Activated naive CD8-positive, alpha-beta T cell treated with anti-CD3 and anti-CD28 coated beads for 36 hours (primary cell): ENCODE measurements around the gene VIT. TPM values are rescaled to one million over a fixed set of nuclear protein-coding genes. Genes with fewer than 3 reads are reported as not detected.
A peak's percentile ranks its signal among the peaks of the same experiment; 100 is the strongest.
"Not testable (repeated sequence)": the region's sequence is repeated elsewhere in the genome, so short reads cannot be mapped to it uniquely, and the experiment has no call there.

ENCODE experiments used
- DNase-seq: peaks from one replicate; pipeline ENCODE4 v3.0.0; 2021
- H3K27ac Mint-ChIP-seq: one replicate; pipeline ENCODE4 v1.8.0; 2022; ENCODE audit warnings: mild to moderate bottlenecking, moderate library complexity, mixed read lengths
- H3K27me3 Mint-ChIP-seq: one replicate; pipeline ENCODE4 v1.8.0; 2022; ENCODE audit warnings: mild to moderate bottlenecking, mixed read lengths
- H3K36me3 Mint-ChIP-seq: one replicate; pipeline ENCODE4 v1.8.0; 2021; ENCODE audit warnings: mild to moderate bottlenecking, mixed read lengths
- H3K4me1 Mint-ChIP-seq: one replicate; pipeline ENCODE4 v1.8.0; 2021; ENCODE audit warnings: mixed read lengths
- H3K4me3 Mint-ChIP-seq: one replicate; pipeline ENCODE4 v1.8.0; 2022; ENCODE audit warnings: mild to moderate bottlenecking, moderate library complexity, mixed read lengths
- H3K9me3 Mint-ChIP-seq: one replicate; pipeline ENCODE4 v1.8.0; 2022; ENCODE audit warnings: mixed read lengths
- total RNA-seq, 2 experiments: library from RNA; stranded (reverse); gene quantifications; one replicate each; pipeline ENCODE4 v1.2.3, GENCODE V29; 2021

VIT gene
- total RNA-seq, 2 experiments from 2014 or later: not detected

DNA sequence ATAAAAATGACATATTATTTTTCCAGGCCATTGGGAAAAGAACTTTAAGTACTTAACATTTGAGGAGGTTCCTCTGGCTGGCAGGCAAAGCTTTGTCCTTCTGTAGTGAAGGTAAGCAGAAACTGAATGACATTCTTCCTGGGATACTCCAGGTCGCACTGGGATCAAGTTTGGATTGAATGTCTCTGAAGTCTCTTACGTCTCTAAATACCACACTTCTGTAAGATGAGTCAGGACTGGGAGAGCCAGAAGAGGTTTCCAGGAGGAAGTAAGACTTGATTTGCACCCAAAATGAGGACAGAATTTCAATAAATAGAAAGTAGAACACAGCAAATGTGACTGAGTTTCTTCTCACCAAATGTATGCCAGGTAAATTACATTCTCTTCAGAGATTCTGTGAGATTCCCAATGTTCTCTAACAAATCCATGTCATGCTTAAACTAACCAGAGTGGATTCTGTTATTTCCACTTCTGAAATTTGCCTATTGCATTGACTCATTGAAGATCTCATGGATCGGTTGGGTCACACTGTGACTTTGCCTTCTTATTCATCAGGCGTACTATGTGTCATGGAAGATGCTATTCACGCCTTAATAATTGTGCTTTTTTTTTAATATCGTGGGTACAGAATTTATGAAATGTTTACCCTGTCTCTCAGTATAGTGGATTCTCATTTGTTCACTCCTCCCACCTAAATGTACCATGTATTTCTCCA, 25.5 kb upstream of the VIT start:
- Mint-ChIP-seq H3K27ac (no peak overlapping the region), H3K4me3 (no peak overlapping the region), H3K9me3 (no peaks in the 10 kb centered on the region), H3K27me3 (no peaks in the 10 kb centered on the region), H3K4me1 (no peaks in the 10 kb centered on the region), H3K36me3 (no peaks in the 10 kb centered on the region)
- no peak for DNase-seq

DNA sequence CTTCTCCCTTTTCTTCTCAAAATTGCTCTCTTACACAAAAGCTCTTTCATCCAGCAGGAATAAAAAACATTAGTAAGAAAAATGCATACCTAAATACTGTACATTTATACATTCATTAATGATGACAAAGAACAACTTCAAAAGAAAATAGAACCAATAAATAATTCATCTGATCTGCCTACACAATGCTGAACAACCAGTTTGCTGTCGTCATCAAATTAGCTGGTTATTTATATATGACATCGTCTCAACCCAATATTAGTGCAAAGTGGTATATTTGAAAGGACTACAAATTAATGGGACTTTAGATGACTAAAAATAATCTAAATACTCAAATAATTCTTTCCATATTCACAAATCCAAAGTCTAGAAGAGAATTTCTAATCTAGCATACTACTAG, 24.8 kb upstream of the VIT start:
- Mint-ChIP-seq H3K27ac (no peak overlapping the region), H3K4me1 (peaks cover 5% of the 10 kb centered on the region), H3K27me3 (no peaks in the 10 kb centered on the region), H3K9me3 (no peaks in the 10 kb centered on the region), H3K4me3 (no peak overlapping the region), H3K36me3 (no peaks in the 10 kb centered on the region)
- no peak for DNase-seq

DNA sequence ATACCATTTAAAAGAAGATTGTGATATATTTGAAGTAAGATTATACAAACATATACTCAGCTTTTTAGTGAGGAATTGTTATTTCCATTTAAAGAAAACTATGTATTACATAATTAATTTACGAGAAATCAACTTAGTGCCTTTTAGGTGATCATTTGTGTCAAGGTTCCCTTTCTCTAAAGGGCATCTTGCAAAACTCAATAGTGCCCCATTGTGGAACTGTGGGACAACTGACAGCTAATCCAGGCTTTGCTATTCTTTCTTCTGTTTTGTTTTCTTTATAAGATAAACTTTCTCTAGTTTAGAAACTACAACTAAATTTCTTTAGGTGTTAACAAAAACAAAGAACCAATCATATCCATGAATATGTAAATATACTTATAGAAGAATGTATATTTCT, 24.3 kb upstream of the VIT start:
- no peak overlapping the region for H3K4me3 Mint-ChIP-seq
- H3K27ac Mint-ChIP-seq: no peak overlapping the region
- DNase-seq: no peak
- no peaks in the 10 kb centered on the region for H3K9me3 Mint-ChIP-seq
- H3K27me3 Mint-ChIP-seq: no peaks in the 10 kb centered on the region
- H3K4me1 Mint-ChIP-seq: peaks cover 10% of the 10 kb centered on the region
- H3K36me3 Mint-ChIP-seq: no peaks in the 10 kb centered on the region

DNA sequence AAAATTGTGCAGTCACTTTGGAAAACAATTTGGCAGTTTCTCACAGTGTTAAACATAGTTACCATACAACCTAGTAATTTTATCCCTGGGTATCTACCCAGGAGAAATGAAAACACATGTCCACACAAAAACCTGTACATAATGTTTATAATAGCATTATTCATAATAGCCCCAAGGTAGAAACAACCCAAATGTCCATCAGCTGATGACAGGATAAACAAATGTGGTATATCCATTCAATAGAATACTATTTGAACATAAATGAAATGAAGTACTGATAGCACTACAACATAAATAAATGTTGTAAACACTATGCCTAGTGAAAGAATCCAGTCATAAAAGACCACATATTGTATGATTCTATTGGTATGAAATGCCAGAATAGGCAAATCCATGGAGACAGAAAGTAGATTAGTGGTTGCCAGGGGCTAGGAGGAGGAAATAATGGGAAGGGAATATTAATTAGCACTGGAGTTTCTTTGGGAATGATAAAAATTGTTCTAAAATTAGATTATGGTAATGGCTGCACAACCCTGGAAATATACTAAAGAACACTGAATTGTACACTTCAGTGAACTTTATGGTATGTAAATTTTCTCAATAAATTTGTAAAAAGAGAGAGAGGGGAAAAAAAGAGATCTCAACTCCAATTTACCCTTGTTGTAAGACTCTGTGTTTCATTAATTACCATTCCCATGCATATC, 20.8 kb upstream of the VIT start:
- Mint-ChIP-seq H3K36me3 (peaks cover 11% of the 10 kb centered on the region), H3K4me3 (no peak overlapping the region), H3K4me1 (peaks cover 17% of the 10 kb centered on the region), H3K27me3 (no peaks in the 10 kb centered on the region), H3K27ac (no peak overlapping the region), H3K9me3 (peaks cover 12% of the 10 kb centered on the region)
- no peak for DNase-seq

DNA sequence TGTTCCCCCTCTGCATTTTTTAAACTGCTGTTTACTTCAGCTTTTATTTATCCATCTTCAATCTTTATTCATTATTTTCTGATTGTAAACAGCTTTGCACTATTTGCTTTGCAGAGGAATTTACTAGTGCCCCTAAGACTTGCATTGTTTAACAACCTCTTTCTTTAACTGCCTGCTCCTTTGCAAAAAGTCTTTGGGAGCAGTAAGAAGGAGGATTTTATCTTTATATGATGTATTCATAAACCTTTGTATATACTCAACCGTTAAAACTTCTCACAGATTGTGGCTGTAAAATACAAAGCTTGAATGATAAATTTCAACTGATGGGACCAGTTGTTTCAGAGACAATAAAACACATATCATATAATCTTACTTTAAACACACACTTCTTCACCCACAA, 20.1 kb upstream of the VIT start:
- no peak for DNase-seq
- Mint-ChIP-seq H3K4me3 (no peak overlapping the region), H3K4me1 (peaks cover 17% of the 10 kb centered on the region), H3K9me3 (peaks cover 13% of the 10 kb centered on the region), H3K27me3 (no peaks in the 10 kb centered on the region), H3K27ac (no peak overlapping the region), H3K36me3 (peaks cover 11% of the 10 kb centered on the region)

DNA sequence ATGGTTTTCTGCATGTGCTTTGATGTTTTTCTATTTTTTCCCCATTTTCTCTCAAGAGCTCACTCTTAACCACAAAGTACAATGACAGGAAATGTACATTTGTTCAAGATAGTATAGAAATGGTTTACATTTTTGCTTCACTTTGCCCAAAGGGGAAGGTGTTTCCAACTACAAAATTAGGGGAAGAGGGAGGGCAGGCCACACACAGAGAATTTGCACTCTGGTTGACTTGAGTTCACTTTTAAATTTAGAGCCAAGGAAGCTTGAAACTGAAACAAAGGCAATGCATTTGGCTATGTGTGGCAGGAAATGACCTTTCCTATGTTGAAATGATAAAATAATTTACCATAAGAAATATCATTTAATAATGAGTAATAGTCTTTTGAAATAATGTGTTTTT, 19.1 kb upstream of the VIT start:
- peaks cover 13% of the 10 kb centered on the region for H3K9me3 Mint-ChIP-seq
- peaks cover 11% of the 10 kb centered on the region for H3K36me3 Mint-ChIP-seq
- H3K4me3 Mint-ChIP-seq: no peak overlapping the region
- H3K27ac Mint-ChIP-seq: peak overlapping the region; percentile 73
- H3K27me3 Mint-ChIP-seq: no peaks in the 10 kb centered on the region
- DNase-seq: no peak
- H3K4me1 Mint-ChIP-seq: peaks cover 17% of the 10 kb centered on the region

DNA sequence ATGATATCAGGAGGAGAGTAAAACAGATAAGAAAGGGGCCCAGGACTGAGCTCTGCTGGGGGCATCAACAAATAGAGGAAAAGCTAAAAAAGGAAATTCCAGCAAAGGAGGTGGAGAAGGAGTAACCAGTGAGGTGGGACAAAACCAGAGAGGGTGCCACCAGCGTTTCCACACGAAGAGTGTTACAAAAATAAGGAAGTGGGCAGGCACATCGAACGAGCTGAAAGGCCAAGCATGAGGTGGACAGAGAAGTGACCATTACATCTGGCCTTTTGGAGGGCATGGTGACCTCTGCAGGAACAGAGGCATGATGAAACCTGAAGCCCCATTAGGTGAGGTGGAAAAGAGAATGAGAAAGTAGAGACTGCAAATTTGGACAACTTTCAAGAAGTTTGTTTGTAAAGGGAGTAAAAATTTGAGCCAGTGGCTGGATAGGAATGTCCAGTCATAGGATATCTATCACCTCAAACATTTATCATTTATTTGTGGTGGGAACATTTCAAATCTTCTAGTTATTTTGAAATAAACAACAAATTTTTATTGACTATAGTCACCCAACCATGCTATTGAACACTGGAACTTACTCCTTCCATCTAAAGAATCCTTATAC, 18.4 kb upstream of the VIT start:
- peak overlapping the region; percentile 49 for H3K27ac Mint-ChIP-seq
- peak overlapping the region; percentile 6 for H3K4me3 Mint-ChIP-seq
- H3K4me1 Mint-ChIP-seq: peaks cover 17% of the 10 kb centered on the region
- H3K36me3 Mint-ChIP-seq: peaks cover 11% of the 10 kb centered on the region
- no peak for DNase-seq
- H3K27me3 Mint-ChIP-seq: no peaks in the 10 kb centered on the region
- H3K9me3 Mint-ChIP-seq: peaks cover 13% of the 10 kb centered on the region

DNA sequence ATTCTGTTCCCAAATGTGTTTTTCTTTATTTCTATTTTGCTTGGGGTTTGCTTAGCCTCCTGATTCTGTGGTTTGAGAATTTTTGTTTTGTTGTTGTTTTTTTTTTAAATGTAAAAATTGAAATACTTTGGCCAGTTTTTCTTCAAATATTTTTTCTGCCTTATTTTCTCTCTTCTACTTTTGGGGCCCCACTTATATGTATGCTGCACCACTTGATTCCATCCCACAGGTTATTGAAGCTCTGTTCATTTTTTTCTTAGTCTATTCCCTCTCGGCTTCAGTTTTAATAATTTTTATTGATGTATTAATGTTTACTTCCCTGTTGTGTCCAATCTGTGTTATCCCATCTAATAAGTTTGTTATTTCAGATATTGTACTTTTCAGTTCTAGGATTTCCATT, 17.7 kb upstream of the VIT start:
- Mint-ChIP-seq H3K27me3 (no peaks in the 10 kb centered on the region), H3K9me3 (peaks cover 13% of the 10 kb centered on the region), H3K27ac (no peak overlapping the region), H3K4me3 (no peak overlapping the region), H3K4me1 (peaks cover 17% of the 10 kb centered on the region), H3K36me3 (peaks cover 11% of the 10 kb centered on the region)
- no peak for DNase-seq

DNA sequence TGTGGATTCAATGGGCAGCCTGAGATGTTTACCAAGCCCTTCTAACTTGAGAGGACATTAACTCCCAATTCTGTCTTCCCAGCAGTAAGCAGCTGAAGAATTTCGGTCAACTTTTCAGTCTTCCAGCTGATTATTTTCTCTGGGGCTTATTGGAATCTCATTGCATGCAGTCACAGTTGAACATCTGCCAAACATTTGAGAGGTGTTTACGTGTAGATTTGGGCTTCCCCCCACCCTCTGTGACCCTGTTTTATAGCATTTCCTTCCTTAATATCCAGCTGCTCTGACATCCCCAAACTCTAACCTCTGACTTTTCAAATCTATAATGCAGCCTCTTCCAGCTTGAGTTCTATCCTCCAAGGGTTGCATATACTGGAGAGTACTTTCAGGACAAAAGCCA, 16.5 kb upstream of the VIT start:
- Mint-ChIP-seq H3K9me3 (peaks cover 13% of the 10 kb centered on the region), H3K4me3 (no peak overlapping the region), H3K4me1 (peaks cover 17% of the 10 kb centered on the region), H3K27ac (no peak overlapping the region), H3K36me3 (peaks cover 11% of the 10 kb centered on the region), H3K27me3 (no peaks in the 10 kb centered on the region)
- no peak for DNase-seq

DNA sequence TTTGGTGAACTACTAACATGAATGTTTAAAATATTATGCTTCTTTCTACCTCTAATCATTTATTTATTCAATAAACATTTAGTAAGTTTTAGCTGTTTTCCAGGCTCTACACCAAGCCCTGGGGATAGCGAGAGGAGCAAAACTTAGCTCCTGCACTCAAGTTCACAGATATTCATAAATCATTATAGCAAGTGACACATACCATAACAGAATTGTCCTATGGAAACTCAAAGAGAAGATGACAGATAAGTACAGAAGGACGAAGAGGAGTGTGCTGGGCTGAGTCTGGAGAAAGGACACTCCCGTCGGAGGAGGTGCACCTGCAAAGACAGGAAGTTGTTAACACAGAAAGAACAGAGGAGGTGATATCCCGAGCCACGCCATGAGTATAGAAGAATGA, 13.9 kb upstream of the VIT start:
- H3K4me1 Mint-ChIP-seq: peaks cover 5% of the 10 kb centered on the region
- no peak overlapping the region for H3K4me3 Mint-ChIP-seq
- no peaks in the 10 kb centered on the region for H3K27me3 Mint-ChIP-seq
- H3K36me3 Mint-ChIP-seq: peaks cover 11% of the 10 kb centered on the region
- H3K9me3 Mint-ChIP-seq: peaks cover 13% of the 10 kb centered on the region
- DNase-seq: no peak
- H3K27ac Mint-ChIP-seq: no peak overlapping the region

DNA sequence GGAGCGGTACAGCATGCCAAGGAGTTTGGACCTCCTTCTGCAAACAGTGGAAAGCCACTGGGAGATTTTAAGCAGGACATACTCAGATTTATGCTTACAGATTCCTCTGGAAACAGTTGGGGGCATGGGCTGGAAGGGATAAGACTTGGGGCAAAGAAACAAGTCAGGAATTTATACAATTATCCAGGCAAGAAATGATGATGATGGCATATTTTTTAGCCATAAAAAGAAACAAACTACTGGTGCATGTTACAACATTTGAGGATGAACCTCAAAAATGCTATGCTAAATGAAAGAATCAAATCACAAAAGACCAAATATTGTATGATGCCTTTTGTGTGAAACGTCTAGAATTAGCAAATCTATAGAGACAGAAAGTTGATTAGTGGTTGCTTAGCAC, 13.5 kb upstream of the VIT start:
- H3K27me3 Mint-ChIP-seq: no peaks in the 10 kb centered on the region
- no peak for DNase-seq
- no peak overlapping the region for H3K4me3 Mint-ChIP-seq
- H3K27ac Mint-ChIP-seq: no peak overlapping the region
- peaks cover 2% of the 10 kb centered on the region for H3K4me1 Mint-ChIP-seq
- H3K36me3 Mint-ChIP-seq: peaks cover 7% of the 10 kb centered on the region
- H3K9me3 Mint-ChIP-seq: peaks cover 9% of the 10 kb centered on the region

DNA sequence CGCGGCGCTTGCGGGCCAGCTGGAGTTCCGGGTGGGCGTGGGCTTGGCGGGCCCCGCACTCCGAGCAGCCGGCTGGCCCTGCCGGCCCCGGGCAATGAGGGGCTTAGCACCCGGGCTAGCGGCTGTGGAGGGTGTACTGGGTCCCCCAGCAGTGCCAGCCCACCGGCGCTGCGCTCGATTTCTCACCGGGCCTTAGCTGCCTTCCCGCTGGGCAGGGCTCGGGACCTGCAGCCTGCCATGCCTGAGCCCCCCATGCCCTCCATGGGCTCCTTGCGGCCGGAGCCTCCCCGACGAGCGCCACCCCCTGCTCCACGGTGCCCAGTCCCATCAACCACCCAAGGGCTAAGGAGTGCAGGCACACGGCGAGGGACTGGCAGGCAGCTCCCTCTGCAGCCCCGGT, 8.2 kb upstream of the VIT start:
- not testable (repeated sequence) for H3K9me3 Mint-ChIP-seq, H3K36me3 Mint-ChIP-seq, DNase-seq, H3K27ac Mint-ChIP-seq, H3K4me1 Mint-ChIP-seq, H3K4me3 Mint-ChIP-seq
- H3K27me3 Mint-ChIP-seq: peaks cover 15% of the 10 kb centered on the region

DNA sequence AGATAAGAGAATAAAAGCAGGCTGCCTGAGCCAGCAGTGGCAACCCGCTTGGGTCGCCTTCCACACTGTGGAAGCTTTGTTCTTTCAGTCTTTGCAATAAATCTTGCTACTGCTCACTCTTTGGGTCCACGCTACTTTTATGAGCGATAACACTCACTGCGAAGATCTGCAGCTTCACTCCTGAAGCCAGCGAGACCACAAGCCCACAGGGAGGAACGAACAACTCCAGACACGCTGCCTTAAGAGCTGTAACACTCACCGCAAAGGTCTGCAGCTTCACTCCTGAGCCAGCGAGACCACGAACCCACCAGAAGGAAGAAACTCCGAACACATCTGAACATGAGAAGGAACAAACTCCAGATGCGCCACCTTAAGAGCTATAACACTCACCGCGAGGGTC, 7.5 kb upstream of the VIT start:
- not testable (repeated sequence) for H3K36me3 Mint-ChIP-seq, H3K9me3 Mint-ChIP-seq, DNase-seq, H3K4me1 Mint-ChIP-seq, H3K27ac Mint-ChIP-seq
- H3K27me3 Mint-ChIP-seq: peaks cover 15% of the 10 kb centered on the region
- peak overlapping the region; percentile 36 for H3K4me3 Mint-ChIP-seq

DNA sequence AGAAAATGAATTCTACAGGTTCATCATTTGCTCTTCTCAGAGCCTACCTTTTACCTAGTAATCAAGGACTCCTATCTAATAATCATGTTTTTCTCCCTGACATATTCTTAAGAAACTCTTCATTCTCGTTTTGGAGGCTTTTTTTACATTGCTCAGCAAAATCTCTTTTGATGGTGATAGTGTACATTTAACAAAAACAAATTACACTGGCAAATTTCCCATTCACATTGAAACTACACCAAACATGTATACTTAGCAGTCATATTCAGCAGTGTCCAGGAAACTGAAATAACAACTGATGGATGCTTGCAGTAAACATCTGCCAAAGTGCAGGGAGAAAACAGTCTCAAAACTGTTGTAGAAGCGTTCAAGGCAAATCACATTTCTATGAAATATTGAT, 4.4 kb upstream of the VIT start:
- no peaks in the 10 kb centered on the region for H3K9me3 Mint-ChIP-seq
- H3K27me3 Mint-ChIP-seq: peaks cover 20% of the 10 kb centered on the region
- no peaks in the 10 kb centered on the region for H3K36me3 Mint-ChIP-seq
- peaks cover 5% of the 10 kb centered on the region for H3K4me1 Mint-ChIP-seq
- DNase-seq: no peak
- H3K27ac Mint-ChIP-seq: no peak overlapping the region
- H3K4me3 Mint-ChIP-seq: no peak overlapping the region

DNA sequence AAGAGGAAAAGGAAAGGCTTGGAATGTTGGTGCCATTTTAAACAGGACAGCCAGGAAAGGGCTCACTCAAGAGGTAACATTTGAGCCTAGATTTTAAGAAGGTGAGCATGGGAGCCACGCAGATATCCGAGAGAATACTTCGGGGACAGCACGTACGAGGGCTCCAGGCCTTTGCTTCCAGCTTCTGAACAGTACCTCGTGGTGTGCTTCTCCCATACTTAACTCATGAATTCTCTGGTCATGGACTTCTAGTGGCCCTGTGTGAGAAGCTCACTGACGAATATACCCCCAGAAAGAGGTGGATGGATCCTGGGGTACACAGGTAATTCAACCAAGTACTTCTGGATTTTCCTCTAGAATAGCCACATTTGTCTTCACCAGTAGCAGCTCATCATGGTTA, 2.7 kb upstream of the VIT start:
- H3K9me3 Mint-ChIP-seq: no peaks in the 10 kb centered on the region
- H3K4me3 Mint-ChIP-seq: no peak overlapping the region
- H3K36me3 Mint-ChIP-seq: no peaks in the 10 kb centered on the region
- no peak for DNase-seq
- H3K4me1 Mint-ChIP-seq: peaks cover 5% of the 10 kb centered on the region
- no peak overlapping the region for H3K27ac Mint-ChIP-seq
- peaks cover 25% of the 10 kb centered on the region for H3K27me3 Mint-ChIP-seq
